Progenitor cell of endocrine pancreas (in vitro differentiated cells): Measurements from ENCODE around the gene CENPK. TPM values are rescaled to one million over a fixed set of nuclear protein-coding genes. Genes with fewer than 3 reads are reported as not detected.

Experiments
- DNase-seq: peaks from one replicate; pipeline ENCODE4 v3.0.0; 2021; ENCODE audit warnings: low spot score; ENCODE audit not compliant: unreplicated experiment
- H3K27ac Mint-ChIP-seq: 2 replicates; pipeline ENCODE4 v1.8.0; 2021; ENCODE audit warnings: mild to moderate bottlenecking, moderate library complexity, mixed read lengths
- H3K27me3 Mint-ChIP-seq: 2 replicates; pipeline ENCODE4 v1.8.0; 2021; ENCODE audit warnings: mixed read lengths
- H3K36me3 Mint-ChIP-seq: 2 replicates; pipeline ENCODE4 v1.8.0; 2022; ENCODE audit warnings: mixed read lengths; ENCODE audit not compliant: insufficient read depth
- H3K4me1 Mint-ChIP-seq: 2 replicates; pipeline ENCODE4 v1.8.0; 2021; ENCODE audit warnings: low read depth, mixed read lengths
- H3K4me3 Mint-ChIP-seq: 2 replicates; pipeline ENCODE4 v1.8.0; 2021; ENCODE audit warnings: low read depth, mild to moderate bottlenecking, moderate library complexity, mixed read lengths
- H3K9me3 Mint-ChIP-seq: 2 replicates; pipeline ENCODE4 v1.8.0; 2021; ENCODE audit warnings: low read depth, mixed read lengths
- CTCF ChIP-seq: fragments of 200-600 bp; sonication (generic); IDR thresholded peaks from one replicate; pipeline ENCODE4 v1.5.0; 2021; ENCODE audit warnings: antibody characterized with exemption, mild to moderate bottlenecking; ENCODE audit not compliant: unreplicated experiment
- total RNA-seq: library from RNA; stranded (reverse); gene quantifications from 2 replicates; pipeline ENCODE4 v1.2.1, GENCODE V29; 2021

Gene CENPK
- total RNA-seq, 1 donor from 2014 or later = 36.3 TPM

DNA sequence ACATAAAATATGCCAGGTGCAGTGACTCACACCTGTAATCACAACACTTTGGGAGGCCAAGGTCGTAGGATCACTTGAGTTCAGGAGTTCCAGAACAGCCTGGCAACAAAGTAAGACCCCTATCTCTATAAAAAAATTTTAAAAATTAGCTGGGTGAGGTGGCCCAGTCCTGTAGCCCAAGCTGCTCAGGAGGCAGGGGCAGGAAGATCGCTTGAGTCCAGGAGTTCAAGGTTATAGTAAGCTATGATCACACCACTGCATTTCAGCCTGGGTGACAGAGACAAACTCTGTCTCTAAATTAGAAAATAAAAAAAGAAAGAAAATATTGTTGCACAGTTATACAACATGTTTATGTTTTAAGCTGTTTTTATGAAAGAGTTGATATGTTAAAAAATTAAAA lies 6.8 kb downstream of the CENPK start:
- no peak overlapping the region for H3K27ac Mint-ChIP-seq
- H3K4me3 Mint-ChIP-seq = no peak overlapping the region
- no peaks in the 10 kb centered on the region for H3K27me3 Mint-ChIP-seq
- DNase-seq = no peak
- TF ChIP-seq CTCF = no peak
- H3K36me3 Mint-ChIP-seq = no peaks in the 10 kb centered on the region
- no peaks in the 10 kb centered on the region for H3K9me3 Mint-ChIP-seq
- no peaks in the 10 kb centered on the region for H3K4me1 Mint-ChIP-seq

DNA sequence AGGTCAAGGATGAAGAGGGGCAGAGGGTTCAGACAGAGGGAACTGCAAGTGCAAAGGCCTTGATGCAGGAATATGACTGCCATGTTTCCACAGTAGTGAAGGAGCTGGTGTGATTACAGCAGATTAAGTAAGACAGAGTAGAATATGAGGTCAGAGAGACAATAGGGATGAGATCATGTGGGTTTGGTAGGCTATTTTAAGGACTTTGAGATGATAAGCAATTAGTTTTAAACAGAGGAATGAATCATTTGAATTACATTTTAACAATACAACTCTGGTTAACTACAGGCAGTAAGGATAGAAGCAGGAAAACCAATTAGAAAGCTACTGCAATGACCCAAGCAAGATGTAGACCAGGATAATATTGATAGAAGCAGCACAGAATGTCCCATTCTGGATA lies 7.7 kb downstream of the CENPK start:
- TF ChIP-seq CTCF = no peak
- no peak overlapping the region for H3K27ac Mint-ChIP-seq
- no peaks in the 10 kb centered on the region for H3K9me3 Mint-ChIP-seq
- no peak for DNase-seq
- H3K36me3 Mint-ChIP-seq = no peaks in the 10 kb centered on the region
- H3K4me1 Mint-ChIP-seq = no peaks in the 10 kb centered on the region
- no peak overlapping the region for H3K4me3 Mint-ChIP-seq
- no peaks in the 10 kb centered on the region for H3K27me3 Mint-ChIP-seq

DNA sequence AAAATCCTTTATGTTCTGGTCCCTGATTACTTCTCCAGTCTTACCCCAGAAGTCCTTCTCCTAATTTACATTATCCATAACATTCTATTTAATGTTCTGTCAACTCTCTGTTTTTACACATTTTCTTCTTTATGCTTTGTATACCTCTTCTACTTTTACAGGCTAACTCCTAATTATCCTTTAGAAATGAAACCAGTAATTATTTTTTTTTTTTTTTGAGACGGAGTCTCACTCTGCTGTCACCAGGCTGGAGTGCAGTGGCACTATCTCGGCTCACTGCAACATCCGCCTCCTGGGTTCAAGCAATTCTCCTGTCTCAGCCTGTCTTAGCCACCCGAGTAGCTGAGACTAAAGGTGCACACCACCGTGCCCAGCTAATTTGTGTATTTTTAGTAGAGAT lies 9.0 kb downstream of the CENPK start:
- H3K36me3 Mint-ChIP-seq = peaks cover 3% of the 10 kb centered on the region
- no peaks in the 10 kb centered on the region for H3K9me3 Mint-ChIP-seq
- H3K4me1 Mint-ChIP-seq = no peaks in the 10 kb centered on the region
- TF ChIP-seq CTCF = no peak
- DNase-seq = no peak
- H3K4me3 Mint-ChIP-seq = no peak overlapping the region
- H3K27me3 Mint-ChIP-seq = no peaks in the 10 kb centered on the region
- H3K27ac Mint-ChIP-seq = no peak overlapping the region

DNA sequence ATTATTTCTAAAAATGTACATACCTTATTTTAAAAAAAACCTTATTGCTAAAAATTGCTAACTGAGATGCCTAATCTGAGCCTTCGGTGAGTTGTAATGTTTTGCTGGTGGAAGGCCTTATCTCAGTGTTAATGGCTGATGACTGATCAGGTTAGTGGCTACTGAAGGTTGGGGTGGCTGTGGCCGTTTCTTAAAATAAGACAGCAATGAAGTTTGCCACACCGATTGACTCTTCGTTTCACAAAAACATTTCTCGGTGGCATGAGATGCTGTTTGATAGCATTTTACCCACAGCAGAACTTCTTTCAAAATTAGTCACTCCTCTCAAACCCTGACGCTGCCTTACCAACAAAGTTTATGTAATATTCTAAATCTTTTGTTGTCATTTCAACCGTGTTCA lies 14.7 kb downstream of the CENPK start:
- Mint-ChIP-seq H3K27me3 (no peaks in the 10 kb centered on the region), H3K27ac (no peak overlapping the region), H3K9me3 (no peaks in the 10 kb centered on the region), H3K4me3 (no peak overlapping the region), H3K4me1 (no peaks in the 10 kb centered on the region), H3K36me3 (peaks cover 5% of the 10 kb centered on the region)
- DNase-seq = no peak
- no peak for TF ChIP-seq CTCF

DNA sequence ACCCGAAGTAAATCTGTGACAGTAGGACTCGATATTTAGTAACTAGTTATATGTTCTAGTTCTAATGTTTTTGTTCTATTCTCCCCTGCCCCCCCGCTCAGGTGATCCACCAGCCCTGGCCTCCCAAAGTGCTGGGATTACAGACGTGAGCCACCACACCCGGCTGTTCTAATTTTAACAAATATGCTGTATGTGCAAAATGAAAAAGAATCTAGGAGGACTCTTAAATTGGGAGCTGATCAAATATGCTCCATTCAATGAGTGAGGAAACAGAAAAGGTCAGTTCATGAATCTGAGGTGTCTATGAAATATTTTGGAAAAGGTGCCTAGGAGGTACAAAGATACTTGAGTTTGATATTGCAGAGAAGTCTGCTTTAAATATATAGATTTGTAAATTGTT lies 16.8 kb downstream of the CENPK start:
- no peaks in the 10 kb centered on the region for H3K27me3 Mint-ChIP-seq
- DNase-seq = no peak
- TF ChIP-seq CTCF = no peak
- no peak overlapping the region for H3K4me3 Mint-ChIP-seq
- no peak overlapping the region for H3K27ac Mint-ChIP-seq
- no peaks in the 10 kb centered on the region for H3K9me3 Mint-ChIP-seq
- H3K36me3 Mint-ChIP-seq = peaks cover 7% of the 10 kb centered on the region
- H3K4me1 Mint-ChIP-seq = no peaks in the 10 kb centered on the region
